H1 (cell line): ENCODE results near the gene EGLN2. TPM values are rescaled to one million over a fixed set of nuclear protein-coding genes. Genes with fewer than 3 reads are reported as not detected.

Experiments used
- CTCF ChIA-PET: fragments of 300-600 bp; sonication (Branson Sonifier 250); formaldehyde crosslinking; loops from one replicate; lab custom pipeline; 2021; ENCODE audit not compliant: partially characterized antibody; lab: Charles Lee
- POLR2A ChIA-PET: fragments of 300-600 bp; sonication (Branson Sonifier 250); formaldehyde crosslinking; loops from one replicate; lab custom pipeline; 2021; ENCODE audit warnings: inconsistent platforms; ENCODE audit not compliant: partially characterized antibody; lab: Charles Lee
- DNase-seq, 2 experiments: peaks; one replicate each; pipeline versions ENCODE4 v3.0.0 to v3.0.0-alpha.2; 2010 to 2022; ENCODE audit warnings: low spot score in 2 of 2, low read depth in 1 of 2, mixed read lengths in 1 of 2
- FAIRE-seq: peaks from 2 replicates; lab custom pipeline; 2011; peaks lifted over from hg19 to GRCh38; lab: Jason Lieb, UNC
- H2AFZ ChIP-seq: 2 replicates; pipeline ENCODE4 v1.8.1; 2012; ENCODE audit warnings: low read length, inconsistent platforms
- H2AK5ac ChIP-seq: 2 replicates; pipeline ENCODE4 v1.6.1; 2013; ENCODE audit warnings: low read depth, low read length
- H2BK120ac ChIP-seq: replicated peaks from 2 replicates; pipeline ENCODE3; 2013; ENCODE audit warnings: low read depth, low read length, inconsistent platforms
- H2BK12ac ChIP-seq: 2 replicates; pipeline ENCODE4 v1.6.1; 2013; ENCODE audit warnings: low read depth, low read length
- H2BK15ac ChIP-seq: 2 replicates; pipeline ENCODE4 v1.6.1; 2013; ENCODE audit warnings: low read length
- H2BK20ac ChIP-seq: 2 replicates; pipeline ENCODE4 v1.6.1; 2013; ENCODE audit warnings: low read length
- H2BK5ac ChIP-seq: 2 replicates; pipeline ENCODE4 v1.6.1; 2013; ENCODE audit warnings: low read depth, low read length
- H3K14ac ChIP-seq: 2 replicates; pipeline ENCODE4 v1.6.1; 2013; ENCODE audit warnings: inconsistent platforms; ENCODE audit not compliant: insufficient read length
- H3K18ac ChIP-seq: 2 replicates; pipeline ENCODE4 v1.6.1; 2013; ENCODE audit warnings: low read length; ENCODE audit errors: extremely low read depth
- H3K23ac ChIP-seq: 2 replicates; pipeline ENCODE4 v1.6.1; 2013; ENCODE audit warnings: inconsistent platforms; ENCODE audit not compliant: insufficient read length
- H3K23me2 ChIP-seq: 2 replicates; pipeline ENCODE4 v1.6.1; 2013; ENCODE audit warnings: low read depth, low read length
- H3K27ac ChIP-seq: 2 replicates; pipeline ENCODE4 v1.6.1; 2011; ENCODE audit warnings: low read depth, low read length, inconsistent platforms
- H3K27me3 ChIP-seq, 4 experiments: replicated peaks in 1 of 4; 1 replicate in 1 of 4; 2 replicates in 3 of 4; pipeline versions ENCODE4 v1.6.1 to v1.8.1; 2011 to 2013; ENCODE audit warnings: low read length in 3 of 4, mild to moderate bottlenecking in 3 of 4, inconsistent platforms in 2 of 4, mixed read lengths in 2 of 4, moderate library complexity in 1 of 4; ENCODE audit not compliant: control insufficient read depth in 3 of 4, insufficient read depth in 3 of 4; ENCODE audit errors: extremely low read depth in 1 of 4
- H3K36me3 ChIP-seq, 4 experiments: 2 replicates each; pipeline versions ENCODE4 v1.6.1 to v1.8.1; 2011 to 2013; ENCODE audit warnings: mild to moderate bottlenecking in 4 of 4, low read length in 3 of 4, moderate library complexity in 2 of 4, control low read depth in 1 of 4, inconsistent platforms in 1 of 4; ENCODE audit not compliant: insufficient read depth in 4 of 4, control insufficient read depth in 2 of 4
- H3K4ac ChIP-seq: replicated peaks from 2 replicates; pipeline ENCODE3; 2013; ENCODE audit warnings: low read length, low read depth, mixed read lengths, inconsistent platforms; ENCODE audit not compliant: insufficient read length
- H3K4me1 ChIP-seq, 4 experiments: replicated peaks in 1 of 4; 1 replicate in 1 of 4; 2 replicates in 3 of 4; pipeline versions ENCODE4 v1.6.1 to v1.8.1; 2011 to 2013; ENCODE audit warnings: low read length in 3 of 4, inconsistent platforms in 2 of 4, mixed read lengths in 1 of 4; ENCODE audit not compliant: insufficient read depth in 4 of 4, control insufficient read depth in 3 of 4
- H3K4me2 ChIP-seq, 2 experiments: 2 replicates each; pipeline versions ENCODE4 v1.6.1 to v1.8.1; 2011 to 2013; ENCODE audit warnings: low read depth in 2 of 2, low read length in 2 of 2, control low read depth in 1 of 2, inconsistent platforms in 1 of 2, mild to moderate bottlenecking in 1 of 2; ENCODE audit not compliant: insufficient read depth in 1 of 2
- H3K4me3 ChIP-seq, 4 experiments: fragments of 200-600, 300-600 bp in 1 of 4; sonication (generic), shearing (Covaris generic), sonication (Bioruptor Twin) in 1 of 4; 2 replicates each; pipeline versions ENCODE4 v1.5.1 to v1.8.1; 2011 to 2016; ENCODE audit warnings: low read length in 4 of 4, low read depth in 3 of 4, control low read depth in 2 of 4, inconsistent platforms in 2 of 4, mild to moderate bottlenecking in 2 of 4, mixed read lengths in 1 of 4, moderate library complexity in 1 of 4; ENCODE audit not compliant: insufficient read depth in 2 of 4; ENCODE audit errors: extremely low read depth in 1 of 4
- H3K56ac ChIP-seq: replicated peaks from 2 replicates; pipeline ENCODE3; 2013; ENCODE audit warnings: low read depth, mild to moderate bottlenecking, mixed read lengths, low read length, inconsistent platforms; ENCODE audit not compliant: insufficient read length
- H3K79me1 ChIP-seq: 2 replicates; pipeline ENCODE4 v1.6.1; 2013; ENCODE audit warnings: low read depth, low read length, control low read depth
- H3K79me2 ChIP-seq, 2 experiments: 2 replicates each; pipeline versions ENCODE4 v1.6.1 to v1.8.1; 2012 to 2013; ENCODE audit warnings: low read length in 2 of 2, mild to moderate bottlenecking in 2 of 2, inconsistent platforms in 1 of 2; ENCODE audit not compliant: insufficient read depth in 2 of 2, control insufficient read depth in 1 of 2
- H3K9ac ChIP-seq, 4 experiments: replicated peaks in 1 of 4; 1 replicate in 1 of 4; 2 replicates in 3 of 4; pipeline versions ENCODE4 v1.6.1 to v1.8.1; 2011 to 2013; ENCODE audit warnings: low read depth in 3 of 4, low read length in 3 of 4, control low read depth in 2 of 4, mild to moderate bottlenecking in 2 of 4, moderate library complexity in 2 of 4, inconsistent platforms in 1 of 4; ENCODE audit errors: extremely low read depth in 1 of 4
- H3K9me3 ChIP-seq, 2 experiments: 2 replicates each; pipeline versions ENCODE4 v1.6.1 to v1.8.1; 2012 to 2013; ENCODE audit warnings: mild to moderate bottlenecking in 2 of 2, moderate library complexity in 2 of 2, control low read depth in 1 of 2, inconsistent platforms in 1 of 2, low read depth in 1 of 2, low read length in 1 of 2, mixed read lengths in 1 of 2; ENCODE audit not compliant: insufficient read depth in 2 of 2
- H4K20me1 ChIP-seq, 2 experiments: replicated peaks in 1 of 2; 2 replicates each; pipeline versions ENCODE3 to v1.8.1; 2011 to 2013; ENCODE audit warnings: inconsistent platforms in 2 of 2, low read length in 2 of 2, mild to moderate bottlenecking in 1 of 2; ENCODE audit not compliant: insufficient read depth in 2 of 2, control insufficient read depth in 1 of 2
- H4K5ac ChIP-seq: 2 replicates; pipeline ENCODE4 v1.6.1; 2013; ENCODE audit warnings: low read length, low read depth, mixed read lengths, inconsistent platforms; ENCODE audit not compliant: insufficient read length
- H4K8ac ChIP-seq: 2 replicates; pipeline ENCODE4 v1.8.0; 2013; ENCODE audit warnings: mild to moderate bottlenecking, moderate library complexity, low read length, inconsistent platforms; ENCODE audit not compliant: insufficient read depth; ENCODE audit errors: extremely low read depth
- H4K91ac ChIP-seq: replicated peaks from 2 replicates; pipeline ENCODE3; 2013; ENCODE audit warnings: low read length, mixed read lengths, inconsistent platforms; ENCODE audit not compliant: insufficient read length
- ASH2L ChIP-seq: fragments of 200-600, 300-600 bp; sonication (generic); IDR thresholded peaks from one replicate; pipeline ENCODE4 v1.7.1; 2017; ENCODE audit warnings: low read length
- CHD2 ChIP-seq: IDR thresholded peaks from 2 replicates; pipeline ENCODE4 v1.6.1; 2012; ENCODE audit warnings: low read length, improper control_type of control experiment
- EZH2 ChIP-seq: fragments of 200-600 bp; sonication (generic); IDR thresholded peaks from 2 replicates; pipeline ENCODE4 v1.7.1; 2012; ENCODE audit warnings: low read depth, mild to moderate bottlenecking, moderate library complexity, low read length, inconsistent platforms; ENCODE audit not compliant: severe bottlenecking
- JUN ChIP-seq: IDR thresholded peaks from 2 replicates; pipeline ENCODE4 v1.6.1; 2011; ENCODE audit warnings: low read depth, mild to moderate bottlenecking, improper control_type of control experiment, low read length
- RBBP5 ChIP-seq: IDR thresholded peaks from 2 replicates; pipeline ENCODE4 v1.7.1; 2012; ENCODE audit warnings: low read depth, mild to moderate bottlenecking, inconsistent platforms, low read length, moderate library complexity, borderline replicate concordance
- SIN3A ChIP-seq, 2 experiments: IDR thresholded peaks in 1 of 2; conservative IDR thresholded peaks in 1 of 2; 2 replicates each; pipeline ENCODE4 v1.6.1; 2011 to 2012; ENCODE audit warnings: low read length in 2 of 2, improper control_type of control experiment in 1 of 2, low read depth in 1 of 2, mild to moderate bottlenecking in 1 of 2
- SIX5 ChIP-seq: IDR thresholded peaks from 2 replicates; pipeline ENCODE4 v1.6.1; 2011; ENCODE audit warnings: mild to moderate bottlenecking, low read depth, low read length
- SP1 ChIP-seq: IDR thresholded peaks from 2 replicates; pipeline ENCODE4 v1.6.1; 2011; ENCODE audit warnings: low read depth, low read length
- SUZ12 ChIP-seq: fragments of 200-600 bp; sonication (generic); IDR thresholded peaks from 2 replicates; pipeline ENCODE4 v1.6.1; 2012; ENCODE audit warnings: mild to moderate bottlenecking, inconsistent platforms, low read length, moderate library complexity, mixed read lengths
- WGBS, 2 experiments: shearing (Covaris generic) in 1 of 2; methylation state at CpG; one replicate each; pipeline versions ENCODE4 v1.1.6 to v1.1.7; 2013 to 2015; ENCODE audit warnings: low lambda C conversion rate in 2 of 2, mixed read lengths in 2 of 2, inconsistent platforms in 1 of 2, low coverage in 1 of 2, missing lambda C conversion rate in 1 of 2; ENCODE audit not compliant: insufficient replicate concordance in 2 of 2, insufficient coverage in 1 of 2, insufficient read length in 1 of 2; ENCODE audit errors: extremely low coverage in 1 of 2, missing lambda C conversion rate in 1 of 2; 5-methylcytosine and 5-hydroxymethylcytosine counted together
- polyA plus RNA-seq, 7 experiments: library from polyadenylated mRNA; depleted of rRNA in 3 of 7; stranded (reverse) in 5 of 7; unstranded in 2 of 7; fragments of >200 nt in 5 of 7; fragments of 200-250 nt in 2 of 7; gene quantifications; 1 replicate in 5 of 7; 2 replicates in 1 of 7; 4 replicates in 1 of 7; pipeline versions ENCODE4 v1.2.1 to v1.2.3, GENCODE V29; 2011 to 2013; ENCODE audit warnings: missing spikeins in 2 of 7, mixed read lengths in 2 of 7
- total RNA-seq: library from RNA; stranded (reverse); fragmentation: NEBNext Ultra II Directional; extraction: Animal tissue kit (Norgen Biotek cat#: 25700); gene quantifications from 2 replicates; pipeline ENCODE4 v1.2.1, GENCODE V29; 2021

The EGLN2 gene
- total and polyA plus RNA-seq, 2 of the 8 experiments (the other 6 are each of a cell fraction or from before 2014, with no cell fraction given), result 86.9 to 103 TPM

- no peak overlapping the region for H2AFZ ChIP-seq
- no peak overlapping the region for H2BK15ac ChIP-seq
- H4K20me1 ChIP-seq, result peaks cover 19 to 26% of the 10 kb centered on the region in 2 experiments
- H2BK120ac ChIP-seq, result no peak overlapping the region
- no peaks in the 10 kb centered on the region for H3K9me3 ChIP-seq
- H3K79me2 ChIP-seq, result peaks cover 43 to 82% of the 10 kb centered on the region in 2 experiments
- peak overlapping the region; percentile 77 to 99 (median 87); a peak in 6 of 8 replicates for H3K4me3 ChIP-seq
- DNase-seq, result no peak
- H4K8ac ChIP-seq, result no peak overlapping the region
- H3K18ac ChIP-seq, result no peak overlapping the region
- H3K23ac ChIP-seq, result no peak overlapping the region
- FAIRE-seq, result no peak
- peak overlapping the region; percentile 80 to 99 for H3K4me2 ChIP-seq
- TF ChIP-seq SUZ12, result no peak
- TF ChIP-seq SIN3A (conservative IDR thresholded peaks at IDR 0.05 in 1 of 2, IDR thresholded peaks at IDR 0.05 in 1 of 2; ENCODE audit: low read depth in 1 of 2, low read length in 2 of 2), result no peak
- TF ChIP-seq RBBP5, result no peak
- no peak for TF ChIP-seq EZH2
- TF ChIP-seq SP1, result no peak
- no peak for TF ChIP-seq CHD2
- TF ChIP-seq ASH2L, result no peak
- TF ChIP-seq SIX5, result no peak
- no peak for TF ChIP-seq JUN
- TF ChIP-seq, all 59 proteins: peak for 0
- Histone ChIP-seq H3K23me2 (peaks cover 9% of the 10 kb centered on the region), H2BK12ac (no peak overlapping the region), H3K27ac (no peak overlapping the region), H4K5ac (no peak overlapping the region), H2BK20ac (no peak overlapping the region), H3K14ac (no peak overlapping the region), H2AK5ac (peak overlapping the region; percentile 77; the same call in 1 of the 2 replicates), H3K9ac (peak overlapping the region in 3 of 4 experiments; percentile 67 to 99 (median 81); a peak in 5 of 7 replicates), H3K4me1 (peaks cover 0 to 7% (median 2%) of the 10 kb centered on the region in 4 experiments; a peak in 4 of 7 replicates), H3K56ac (no peak overlapping the region), H3K4ac (no peak overlapping the region), H3K27me3 (no peaks in the 10 kb centered on the region), H4K91ac (no peak overlapping the region), H3K36me3 (peaks cover 10 to 41% (median 23%) of the 10 kb centered on the region in 4 experiments; a peak in 7 of 8 replicates), H2BK5ac (no peak overlapping the region), H3K79me1 (peaks cover 7% of the 10 kb centered on the region)
- POLR2A ChIA-PET, result interaction anchor here (0.6 to 15.7 kb wide), 15 partner anchors 9 to 314 kb away, joined by 3 to 399 read pairs (median 4); partner anchors contain the start of genes COQ8B, EGLN2, ITPKC and MIA
- WGBS, 2 experiments, result 83% methylated on average over 6 of the region's 12 CpGs; no CpG with 5 or more reads in 1 of the 2 experiments
- CTCF ChIA-PET, result interaction anchor here (0.6 to 1.3 kb wide), 7 partner anchors 10 to 556 kb away, joined by 3 to 7 read pairs (median 4); partner anchors contain the start of genes COQ8B and ITPKC
These were observed 46.7 kb upstream of the EGLN2 start for GRCh38 chr19:40752257-40752781.
